DND-41 (cell line): Measurements from ENCODE around the gene DYSF.

Experiments used
- ATAC-seq: fragments of 200-7000 bp; cut with Tn5 transposase; 3 replicates; pipeline ENCODE4 v1.9.1; 2021; ENCODE audit warnings: low read depth; ENCODE audit not compliant: insufficient read depth
- DNase-seq: peaks from one replicate; pipeline ENCODE4 v3.0.0-alpha.2; 2020
- H2AFZ ChIP-seq: 2 replicates; pipeline ENCODE4 v1.6.0; 2012; ENCODE audit warnings: low read depth, low read length
- H3K27ac ChIP-seq: 2 replicates; pipeline ENCODE4 v1.5.1; 2012; ENCODE audit warnings: low read length, inconsistent platforms
- H3K27me3 ChIP-seq: fragments of 200-600 bp; sonication (generic); 2 replicates; pipeline ENCODE4 v1.6.0; 2012; ENCODE audit warnings: low read length, mild to moderate bottlenecking, inconsistent platforms; ENCODE audit not compliant: insufficient read depth, poor library complexity
- H3K36me3 ChIP-seq: 2 replicates; pipeline ENCODE4 v1.5.1; 2012; ENCODE audit warnings: low read length, inconsistent platforms; ENCODE audit not compliant: insufficient read depth
- H3K4me1 ChIP-seq: 2 replicates; pipeline ENCODE4 v1.5.1; 2012; ENCODE audit warnings: mild to moderate bottlenecking, low read length; ENCODE audit not compliant: insufficient read depth
- H3K4me2 ChIP-seq: 2 replicates; pipeline ENCODE4 v1.6.0; 2012; ENCODE audit warnings: mild to moderate bottlenecking, moderate library complexity, low read length, inconsistent platforms; ENCODE audit not compliant: insufficient read depth
- H3K4me3 ChIP-seq, 2 experiments: fragments of 200-600 bp in 1 of 2; shearing (Covaris generic) in 1 of 2; 2 replicates each; pipeline ENCODE4 v1.5.1; 2012 to 2016; ENCODE audit warnings: inconsistent platforms in 2 of 2, low read length in 2 of 2, mild to moderate bottlenecking in 2 of 2, low read depth in 1 of 2, moderate library complexity in 1 of 2
- H3K79me2 ChIP-seq: 2 replicates; pipeline ENCODE4 v1.6.0; 2012; ENCODE audit warnings: low read length, inconsistent platforms; ENCODE audit not compliant: insufficient read depth
- H3K9ac ChIP-seq: 2 replicates; pipeline ENCODE4 v1.6.0; 2012; ENCODE audit warnings: low read depth, mild to moderate bottlenecking, inconsistent platforms, low read length, moderate library complexity
- H3K9me3 ChIP-seq: 2 replicates; pipeline ENCODE4 v1.5.1; 2012; ENCODE audit warnings: low read length, moderate library complexity, mild to moderate bottlenecking, inconsistent platforms; ENCODE audit not compliant: insufficient read depth, severe bottlenecking
- H4K20me1 ChIP-seq: 2 replicates; pipeline ENCODE4 v1.6.0; 2012; ENCODE audit warnings: low read length; ENCODE audit not compliant: insufficient read depth
- EZH2 ChIP-seq: IDR thresholded peaks from 3 replicates; pipeline ENCODE4 v1.6.1; 2012; ENCODE audit warnings: borderline replicate concordance, low read depth, mild to moderate bottlenecking, moderate library complexity, low read length, inconsistent platforms; ENCODE audit not compliant: severe bottlenecking
- TF ChIP-seq, protein P1 (sequence below): IDR thresholded peaks from 2 replicates; pipeline ENCODE4 v1.5.1; 2012; ENCODE audit warnings: borderline replicate concordance, low read length, moderate library complexity, mild to moderate bottlenecking; ENCODE audit not compliant: poor library complexity, severe bottlenecking; ENCODE audit errors: extremely low read depth

Gene DYSF

DNA sequence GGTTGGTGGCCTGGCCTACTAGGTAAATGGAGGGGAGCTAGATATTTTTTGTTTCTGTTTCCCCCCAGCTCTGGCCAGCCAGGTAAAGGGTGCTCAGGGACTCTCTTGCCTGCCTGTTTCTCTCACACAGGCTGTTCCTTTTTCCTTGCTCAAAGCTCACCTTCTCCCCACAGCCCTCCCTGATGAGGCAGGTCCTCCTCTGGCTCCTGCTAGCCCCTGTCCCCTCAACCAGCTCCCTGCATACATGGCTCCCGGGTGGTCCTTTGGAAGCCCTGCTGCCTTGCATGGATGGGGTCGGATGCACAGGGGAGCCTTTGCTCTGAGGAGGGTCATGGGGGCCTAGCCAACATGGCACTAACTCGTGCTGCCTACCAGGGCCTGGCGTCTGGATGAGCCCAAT, 27.8 kb downstream of the DYSF start:
- no peak overlapping the region for H3K4me3 ChIP-seq
- H3K27me3 ChIP-seq = peaks cover 4% of the 10 kb centered on the region
- DNase-seq (no peak), ATAC-seq (no peak)
- TF ChIP-seq, protein P1, sequence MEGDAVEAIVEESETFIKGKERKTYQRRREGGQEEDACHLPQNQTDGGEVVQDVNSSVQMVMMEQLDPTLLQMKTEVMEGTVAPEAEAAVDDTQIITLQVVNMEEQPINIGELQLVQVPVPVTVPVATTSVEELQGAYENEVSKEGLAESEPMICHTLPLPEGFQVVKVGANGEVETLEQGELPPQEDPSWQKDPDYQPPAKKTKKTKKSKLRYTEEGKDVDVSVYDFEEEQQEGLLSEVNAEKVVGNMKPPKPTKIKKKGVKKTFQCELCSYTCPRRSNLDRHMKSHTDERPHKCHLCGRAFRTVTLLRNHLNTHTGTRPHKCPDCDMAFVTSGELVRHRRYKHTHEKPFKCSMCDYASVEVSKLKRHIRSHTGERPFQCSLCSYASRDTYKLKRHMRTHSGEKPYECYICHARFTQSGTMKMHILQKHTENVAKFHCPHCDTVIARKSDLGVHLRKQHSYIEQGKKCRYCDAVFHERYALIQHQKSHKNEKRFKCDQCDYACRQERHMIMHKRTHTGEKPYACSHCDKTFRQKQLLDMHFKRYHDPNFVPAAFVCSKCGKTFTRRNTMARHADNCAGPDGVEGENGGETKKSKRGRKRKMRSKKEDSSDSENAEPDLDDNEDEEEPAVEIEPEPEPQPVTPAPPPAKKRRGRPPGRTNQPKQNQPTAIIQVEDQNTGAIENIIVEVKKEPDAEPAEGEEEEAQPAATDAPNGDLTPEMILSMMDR = no peak
- TF ChIP-seq EZH2 = no peak
- no peaks in the 10 kb centered on the region for H3K36me3 ChIP-seq
- H2AFZ ChIP-seq = no peak overlapping the region
- no peaks in the 10 kb centered on the region for H3K4me1 ChIP-seq
- H4K20me1 ChIP-seq = no peaks in the 10 kb centered on the region
- H3K4me2 ChIP-seq = no peak overlapping the region
- no peak overlapping the region for H3K9ac ChIP-seq
- H3K27ac ChIP-seq = no peak overlapping the region
- no peaks in the 10 kb centered on the region for H3K9me3 ChIP-seq
- H3K79me2 ChIP-seq = no peaks in the 10 kb centered on the region

DNA sequence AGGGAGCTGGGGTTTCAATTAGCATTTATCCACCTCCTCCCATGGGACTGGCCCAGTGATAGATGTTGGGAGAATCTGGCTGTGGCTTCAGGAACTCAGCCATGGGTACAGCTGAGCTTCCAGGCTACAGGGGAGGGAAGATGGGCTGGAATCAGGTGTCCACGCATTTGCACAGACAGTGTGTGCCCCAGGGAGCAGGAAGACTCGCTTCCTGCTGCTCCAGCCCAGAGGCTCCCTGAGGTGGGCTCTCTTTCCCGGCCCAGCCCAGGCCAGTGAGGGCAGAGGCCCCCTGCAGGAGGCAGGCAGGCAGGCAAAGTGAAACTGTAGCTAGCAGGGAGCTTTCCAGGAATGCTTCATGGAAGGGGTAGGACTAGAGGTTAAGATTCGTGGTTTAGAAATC, 28.7 kb downstream of the DYSF start:
- Histone ChIP-seq H3K36me3 (no peaks in the 10 kb centered on the region), H4K20me1 (no peaks in the 10 kb centered on the region), H3K4me2 (no peak overlapping the region), H2AFZ (no peak overlapping the region), H3K27ac (no peak overlapping the region), H3K27me3 (peaks cover 4% of the 10 kb centered on the region), H3K79me2 (no peaks in the 10 kb centered on the region), H3K4me1 (no peaks in the 10 kb centered on the region), H3K9me3 (no peaks in the 10 kb centered on the region), H3K9ac (no peak overlapping the region), H3K4me3 (no peak overlapping the region)
- DNase-seq = no peak
- ATAC-seq = no peak
- no peak for TF ChIP-seq EZH2
- TF ChIP-seq, protein P1 = no peak

DNA sequence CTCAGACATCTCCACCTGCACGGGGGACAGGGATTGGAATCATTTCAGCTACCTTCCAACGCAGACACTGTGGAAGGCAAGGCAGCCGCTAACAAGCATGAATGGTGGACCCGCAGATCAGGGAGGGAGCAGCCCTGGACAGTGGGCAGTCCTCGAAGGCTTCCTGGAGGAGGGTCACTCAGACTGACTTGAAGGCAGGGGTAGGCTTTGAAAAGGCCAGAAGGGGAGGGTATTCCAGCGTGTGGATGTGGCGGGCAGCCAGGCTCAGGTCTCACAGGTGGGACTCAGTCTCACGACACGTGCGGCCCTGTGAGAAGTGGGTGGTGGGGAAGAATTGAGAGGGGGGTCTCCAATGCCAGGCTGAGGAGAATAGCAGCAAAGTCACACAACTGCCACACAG, 29.9 kb downstream of the DYSF start:
- Histone ChIP-seq H3K79me2 (no peaks in the 10 kb centered on the region), H3K27ac (no peak overlapping the region), H2AFZ (no peak overlapping the region), H3K27me3 (peaks cover under 1% of the 10 kb centered on the region), H3K9me3 (no peaks in the 10 kb centered on the region), H3K4me3 (no peak overlapping the region), H3K4me1 (no peaks in the 10 kb centered on the region), H3K36me3 (no peaks in the 10 kb centered on the region), H4K20me1 (no peaks in the 10 kb centered on the region), H3K9ac (no peak overlapping the region), H3K4me2 (no peak overlapping the region)
- TF ChIP-seq, protein P1 = no peak
- TF ChIP-seq EZH2 = no peak
- DNase-seq = no peak
- ATAC-seq = no peak

- Histone ChIP-seq H3K9ac (no peak overlapping the region), H3K4me1 (no peaks in the 10 kb centered on the region), H3K79me2 (no peaks in the 10 kb centered on the region), H3K27ac (no peak overlapping the region), H4K20me1 (no peaks in the 10 kb centered on the region), H2AFZ (no peak overlapping the region), H3K4me3 (no peak overlapping the region), H3K36me3 (no peaks in the 10 kb centered on the region), H3K4me2 (no peak overlapping the region), H3K9me3 (no peaks in the 10 kb centered on the region), H3K27me3 (peaks cover 2% of the 10 kb centered on the region)
- no peak for ATAC-seq
- no peak for DNase-seq
- TF ChIP-seq EZH2 = no peak
- TF ChIP-seq, protein P1 = no peak
Measured at GRCh38 chr2:71484354-71484753, 31.0 kb downstream of the DYSF start.
